Neutrophil (primary cell): ENCODE measurements around the gene CAPN11.
A peak's percentile ranks its signal among the peaks of the same experiment; 100 is the strongest.

ENCODE experiments used
- H3K27ac ChIP-seq: fragments of 200-600 bp; sonication (generic); 2 replicates; pipeline ENCODE4 v1.5.1; 2016; ENCODE audit warnings: mild to moderate bottlenecking, moderate library complexity
- H3K27me3 ChIP-seq: fragments of 200-600 bp; sonication (generic); 2 replicates; pipeline ENCODE4 v1.6.0; 2016; ENCODE audit warnings: mild to moderate bottlenecking
- H3K36me3 ChIP-seq: fragments of 200-600 bp; sonication (generic); 2 replicates; pipeline ENCODE4 v1.5.1; 2017
- H3K4me1 ChIP-seq, 2 experiments: fragments of 200-600 bp in 1 of 2; sonication (generic) in 1 of 2; 1 replicate in 1 of 2; 2 replicates in 1 of 2; pipeline versions ENCODE4 v1.5.1 to v1.6.1; 2013 to 2016; ENCODE audit warnings: low read depth in 1 of 2, low read length in 1 of 2, mild to moderate bottlenecking in 1 of 2, moderate library complexity in 1 of 2; ENCODE audit not compliant: control insufficient read depth in 1 of 2, insufficient read depth in 1 of 2
- H3K4me3 ChIP-seq, 2 experiments: fragments of 200-600 bp in 1 of 2; sonication (generic) in 1 of 2; 1 replicate in 1 of 2; 2 replicates in 1 of 2; pipeline ENCODE4 v1.5.1; 2013 to 2016; ENCODE audit warnings: low read depth in 1 of 2, low read length in 1 of 2, mild to moderate bottlenecking in 1 of 2, moderate library complexity in 1 of 2
- H3K9me3 ChIP-seq: fragments of 200-600 bp; sonication (generic); 2 replicates; pipeline ENCODE4 v1.5.1; 2016
- TF ChIP-seq, protein P1 (sequence below): fragments of 200-600 bp; sonication (generic); IDR thresholded peaks from 2 replicates; pipeline ENCODE4 v1.5.1; 2016; ENCODE audit warnings: antibody characterized with exemption

CAPN11 gene

DNA sequence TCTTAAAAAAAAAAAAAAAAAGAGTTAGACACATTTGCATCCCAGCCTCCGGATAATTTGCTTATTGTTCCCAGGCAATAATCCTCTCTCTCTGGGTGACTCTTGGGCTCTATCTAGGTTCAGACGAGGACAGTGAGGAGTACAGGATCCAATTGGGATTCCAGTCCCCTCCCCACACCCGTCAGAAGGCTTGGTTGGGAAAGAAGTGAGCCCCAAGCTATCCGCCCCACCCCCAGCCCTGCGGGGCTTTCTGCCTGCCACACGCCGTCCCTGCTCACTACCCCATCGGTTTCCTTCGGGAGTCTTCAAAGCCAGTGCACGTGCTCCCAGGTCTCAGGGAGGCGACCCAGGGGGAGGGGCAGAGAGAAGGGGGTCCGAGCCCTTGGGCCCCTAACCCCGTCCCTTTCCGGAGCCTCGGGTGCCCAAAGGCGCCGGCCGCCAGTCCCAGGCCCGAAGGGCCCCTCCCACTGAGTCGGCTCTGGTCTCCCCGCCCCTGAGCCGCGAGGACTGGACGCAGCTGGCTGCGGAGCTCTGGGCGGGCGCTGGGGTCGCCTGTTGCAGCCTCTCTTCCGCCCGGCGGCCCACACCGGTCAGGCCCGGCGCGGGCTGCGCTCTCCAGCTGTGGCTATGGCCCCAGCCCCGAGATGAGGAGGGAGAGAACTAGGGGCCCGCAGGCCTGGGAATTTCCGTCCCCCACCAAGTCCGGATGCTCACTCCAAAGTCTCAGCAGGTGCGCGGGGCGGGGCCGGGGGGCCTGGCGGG is 60.6 kb downstream of the CAPN11 start:
- TF ChIP-seq, protein P1, sequence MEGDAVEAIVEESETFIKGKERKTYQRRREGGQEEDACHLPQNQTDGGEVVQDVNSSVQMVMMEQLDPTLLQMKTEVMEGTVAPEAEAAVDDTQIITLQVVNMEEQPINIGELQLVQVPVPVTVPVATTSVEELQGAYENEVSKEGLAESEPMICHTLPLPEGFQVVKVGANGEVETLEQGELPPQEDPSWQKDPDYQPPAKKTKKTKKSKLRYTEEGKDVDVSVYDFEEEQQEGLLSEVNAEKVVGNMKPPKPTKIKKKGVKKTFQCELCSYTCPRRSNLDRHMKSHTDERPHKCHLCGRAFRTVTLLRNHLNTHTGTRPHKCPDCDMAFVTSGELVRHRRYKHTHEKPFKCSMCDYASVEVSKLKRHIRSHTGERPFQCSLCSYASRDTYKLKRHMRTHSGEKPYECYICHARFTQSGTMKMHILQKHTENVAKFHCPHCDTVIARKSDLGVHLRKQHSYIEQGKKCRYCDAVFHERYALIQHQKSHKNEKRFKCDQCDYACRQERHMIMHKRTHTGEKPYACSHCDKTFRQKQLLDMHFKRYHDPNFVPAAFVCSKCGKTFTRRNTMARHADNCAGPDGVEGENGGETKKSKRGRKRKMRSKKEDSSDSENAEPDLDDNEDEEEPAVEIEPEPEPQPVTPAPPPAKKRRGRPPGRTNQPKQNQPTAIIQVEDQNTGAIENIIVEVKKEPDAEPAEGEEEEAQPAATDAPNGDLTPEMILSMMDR = no peak
- no peaks in the 10 kb centered on the region for H3K9me3 ChIP-seq
- no peak overlapping the region for H3K27ac ChIP-seq
- H3K36me3 ChIP-seq = no peaks in the 10 kb centered on the region
- peaks cover 40 to 44% of the 10 kb centered on the region in 2 experiments for H3K4me1 ChIP-seq
- H3K27me3 ChIP-seq = peaks cover 12% of the 10 kb centered on the region
- H3K4me3 ChIP-seq = peak overlapping the region; percentile 52 to 69

DNA sequence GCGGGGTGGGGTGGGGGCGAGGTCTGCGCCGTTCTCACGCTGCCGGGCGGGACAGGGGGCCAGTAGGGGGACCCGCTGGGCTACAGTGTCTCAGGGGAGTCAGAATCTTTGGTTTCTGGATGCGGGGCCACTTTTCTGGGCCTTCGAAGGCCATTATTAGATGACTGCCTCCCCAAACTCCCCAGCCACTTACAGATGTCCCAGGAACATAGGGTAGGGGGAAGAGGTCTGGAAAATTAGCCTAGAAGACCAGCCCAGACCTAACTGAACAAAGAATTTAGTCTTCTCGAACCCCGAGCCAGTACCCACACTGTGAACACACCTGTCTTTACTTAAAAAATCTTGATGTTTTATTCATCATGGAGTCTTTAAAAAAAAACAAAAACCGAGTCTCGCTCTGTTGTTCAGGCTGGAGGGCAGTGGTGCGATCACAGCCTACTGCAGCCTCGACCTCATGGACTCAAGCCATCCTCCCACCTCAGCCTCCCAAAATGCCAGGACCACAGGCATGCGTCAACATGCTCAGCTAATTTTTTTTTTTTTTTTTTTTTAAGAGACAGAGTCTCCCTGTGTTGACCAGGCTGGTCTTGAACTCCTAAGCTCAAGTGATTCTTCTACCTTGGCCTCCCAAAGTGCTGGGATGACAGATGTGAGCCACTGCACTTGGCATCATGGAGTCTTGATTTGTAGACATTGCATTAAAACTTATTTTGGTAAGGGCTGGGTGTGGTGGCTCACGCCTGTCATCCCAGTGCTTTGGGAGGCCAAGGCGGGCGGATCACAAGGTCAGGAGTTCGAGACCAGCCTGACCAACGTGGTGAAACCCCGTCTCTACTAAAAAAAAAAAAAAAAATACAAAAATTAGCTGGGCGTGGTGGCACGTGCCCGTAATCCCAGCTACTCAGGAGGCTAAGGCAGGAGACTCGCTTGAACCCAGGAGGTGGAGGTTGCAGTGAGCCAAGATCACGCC is 61.5 kb downstream of the CAPN11 start:
- no peaks in the 10 kb centered on the region for H3K9me3 ChIP-seq
- H3K4me1 ChIP-seq = peaks cover 46 to 50% of the 10 kb centered on the region in 2 experiments
- no peaks in the 10 kb centered on the region for H3K36me3 ChIP-seq
- TF ChIP-seq, protein P1 = no peak
- H3K27me3 ChIP-seq = peaks cover 12% of the 10 kb centered on the region
- H3K27ac ChIP-seq = no peak overlapping the region
- H3K4me3 ChIP-seq = peak overlapping the region in 1 of 2 experiments; percentile 69

DNA sequence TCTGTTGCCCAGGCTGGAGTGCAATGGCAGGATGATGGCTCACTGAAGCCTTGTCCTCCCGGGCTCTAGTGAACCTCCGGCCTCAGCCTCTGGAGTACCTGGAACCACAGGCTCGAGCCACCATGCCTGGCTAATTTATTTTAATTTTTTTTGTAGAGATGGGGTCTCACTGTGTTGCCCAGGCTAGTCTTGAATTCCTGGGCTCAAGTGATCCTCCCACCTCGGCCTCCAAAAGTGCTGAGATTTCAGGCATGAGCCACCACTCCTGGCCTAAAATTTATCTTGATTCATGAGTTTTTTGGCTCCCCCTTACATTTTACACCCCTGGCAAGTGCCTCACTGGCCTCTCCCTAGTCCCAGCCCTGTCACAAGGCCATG is 62.3 kb downstream of the CAPN11 start:
- Histone ChIP-seq H3K27me3 (peaks cover 12% of the 10 kb centered on the region), H3K4me1 (peaks cover 52 to 55% of the 10 kb centered on the region in 2 experiments), H3K4me3 (no peak overlapping the region), H3K36me3 (no peaks in the 10 kb centered on the region), H3K9me3 (no peaks in the 10 kb centered on the region), H3K27ac (no peak overlapping the region)
- TF ChIP-seq, protein P1 = no peak

DNA sequence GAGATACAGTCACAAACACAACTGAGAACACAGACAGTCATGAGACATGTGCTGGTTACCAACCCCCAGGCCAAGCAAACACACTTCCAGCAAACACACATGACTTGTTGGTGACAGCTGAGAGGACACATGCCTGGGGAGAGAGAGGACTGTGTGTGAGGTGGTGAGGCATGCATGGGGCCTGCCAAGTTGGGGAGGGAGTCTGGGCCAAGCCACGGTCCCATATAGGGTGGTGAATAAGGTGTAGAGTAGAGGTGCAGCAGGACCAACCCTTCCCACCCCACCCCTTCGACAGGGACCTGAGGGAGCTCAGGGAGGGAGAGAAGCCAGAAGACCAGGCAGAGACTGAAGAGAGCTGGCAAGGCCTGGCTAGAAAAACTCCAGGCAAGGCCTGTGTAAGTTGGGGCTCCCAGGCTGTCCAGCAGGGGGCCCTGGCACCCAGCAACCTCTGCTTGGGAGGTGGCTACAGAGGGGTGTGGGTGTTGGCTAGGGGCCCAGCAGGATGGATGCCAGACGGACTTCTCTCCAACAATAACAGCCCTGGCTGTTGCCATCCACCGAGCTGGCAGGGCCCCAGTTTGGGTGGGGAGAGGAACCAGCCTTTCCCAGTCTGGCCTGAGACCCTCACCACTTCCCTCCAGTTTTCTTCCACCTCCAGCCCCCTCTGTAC is 62.8 kb downstream of the CAPN11 start:
- Histone ChIP-seq H3K4me1 (peaks cover 57 to 61% of the 10 kb centered on the region in 2 experiments), H3K27me3 (peaks cover 12% of the 10 kb centered on the region), H3K36me3 (no peaks in the 10 kb centered on the region), H3K27ac (no peak overlapping the region), H3K9me3 (no peaks in the 10 kb centered on the region), H3K4me3 (no peak overlapping the region)
- TF ChIP-seq, protein P1 = peak; percentile 62

DNA sequence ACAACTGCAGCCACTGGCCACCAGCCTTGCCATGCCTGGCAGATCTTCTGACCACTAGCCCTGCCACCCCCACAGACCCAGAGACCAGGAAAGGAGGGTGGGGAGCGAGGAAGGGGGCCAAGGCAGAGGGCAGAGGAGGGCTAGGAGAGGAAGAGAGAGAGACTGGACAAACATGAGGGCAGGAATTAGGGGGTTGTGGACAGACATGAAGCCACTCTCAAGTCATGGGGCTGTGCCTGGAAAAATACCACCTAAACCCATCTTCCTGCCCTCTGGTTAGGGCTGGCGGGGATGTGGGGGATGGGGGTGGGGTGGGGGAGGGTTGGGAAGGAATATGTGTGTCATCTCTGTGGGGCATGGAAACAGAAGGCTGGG is 63.3 kb downstream of the CAPN11 start:
- no peaks in the 10 kb centered on the region for H3K9me3 ChIP-seq
- no peaks in the 10 kb centered on the region for H3K36me3 ChIP-seq
- H3K27ac ChIP-seq = no peak overlapping the region
- peaks cover 58 to 66% of the 10 kb centered on the region in 2 experiments for H3K4me1 ChIP-seq
- TF ChIP-seq, protein P1 = no peak
- H3K27me3 ChIP-seq = peaks cover 12% of the 10 kb centered on the region
- H3K4me3 ChIP-seq = no peak overlapping the region
